ENCODE measurements around the gene SYNE4. TPM values are rescaled to one million over a fixed set of nuclear protein-coding genes. Genes with fewer than 3 reads are reported as not detected.
"Not testable (repeated sequence)": the region's sequence is repeated elsewhere in the genome, so short reads cannot be mapped to it uniquely, and the experiment has no call there.

SYNE4 gene
- polyA plus RNA-seq, 1 experiment: 0.16 TPM

DNA sequence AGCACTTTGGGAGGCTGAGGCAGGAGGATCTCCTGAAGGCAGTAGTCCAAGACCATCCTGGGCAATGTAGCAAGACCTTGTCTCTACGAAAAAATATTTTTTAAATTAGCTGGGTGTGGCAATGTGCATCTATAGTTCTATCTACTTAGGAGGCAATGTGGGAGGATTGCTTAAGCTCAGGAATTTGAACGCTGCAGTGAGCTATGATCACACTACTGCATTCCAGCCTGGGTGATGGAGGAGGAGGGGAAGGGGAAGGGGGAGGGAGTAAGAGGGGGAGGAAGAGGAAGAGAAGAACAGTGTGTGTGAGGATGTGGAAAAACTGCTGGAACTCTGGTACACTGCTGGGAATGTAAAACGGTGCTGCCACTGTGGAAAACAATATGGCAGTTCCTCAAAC, 33.2 kb upstream of the SYNE4 start:
- ChIA-PET POLR2A (interaction anchor here (1.1 kb wide), 1 partner anchor 28 kb away, joined by 12 read pairs; the partner anchor contains the start of gene ALKBH6), CTCF (interaction anchor here (0.7 to 1.3 kb wide), 5 partner anchors 9 to 86 kb away, joined by 3 to 7 read pairs (median 3); partner anchors contain the start of genes CLIP3 and THAP8)
- DNase-seq (ENCODE audit: low read depth): peak; percentile 71
- H3K27me3 ChIP-seq (ENCODE audit: control insufficient read depth, insufficient read depth, low read length): no peaks in the 10 kb centered on the region
- no peak overlapping the region for H3K4me3 ChIP-seq (ENCODE audit: low read depth, low read length)
- TF ChIP-seq CTCF (IDR thresholded peaks at IDR 0.05; ENCODE audit: insufficient read depth, low read depth, low read length): no peak
- H3K36me3 ChIP-seq (ENCODE audit: control insufficient read depth, insufficient read depth, low read length): peaks cover 1% of the 10 kb centered on the region

DNA sequence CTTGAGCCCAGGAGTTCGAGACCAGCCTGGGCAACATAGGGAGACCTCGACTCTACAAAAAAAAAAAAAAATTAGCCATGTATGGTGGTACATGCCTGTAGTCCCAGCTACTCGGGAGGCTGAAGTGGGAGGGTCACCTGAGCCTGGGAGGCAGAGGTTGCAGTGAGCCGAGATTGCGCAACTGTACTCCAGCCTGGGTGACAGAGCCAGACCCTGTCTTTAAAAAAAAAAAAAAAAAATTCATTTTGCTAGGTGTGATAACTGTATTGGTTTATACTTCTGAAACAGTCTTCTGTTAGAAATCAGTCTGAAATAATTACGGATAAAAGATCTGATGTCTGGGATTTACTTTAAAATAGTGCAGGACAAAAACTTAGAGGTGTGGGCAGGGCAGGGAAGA, 32.5 kb upstream of the SYNE4 start:
- DNase-seq (ENCODE audit: low read depth); H3K4me3 ChIP-seq (ENCODE audit: low read depth, low read length); H3K27me3 ChIP-seq (ENCODE audit: control insufficient read depth, insufficient read depth, low read length); H3K36me3 ChIP-seq (ENCODE audit: control insufficient read depth, insufficient read depth, low read length): not testable (repeated sequence)
- ChIA-PET POLR2A (interaction anchor here (1.1 kb wide), 1 partner anchor 27 kb away, joined by 12 read pairs; the partner anchor contains the start of gene ALKBH6), CTCF (interaction anchor here (1.3 kb wide), 1 partner anchor 87 kb away, joined by 4 read pairs; no protein-coding TSS in a partner anchor)

DNA sequence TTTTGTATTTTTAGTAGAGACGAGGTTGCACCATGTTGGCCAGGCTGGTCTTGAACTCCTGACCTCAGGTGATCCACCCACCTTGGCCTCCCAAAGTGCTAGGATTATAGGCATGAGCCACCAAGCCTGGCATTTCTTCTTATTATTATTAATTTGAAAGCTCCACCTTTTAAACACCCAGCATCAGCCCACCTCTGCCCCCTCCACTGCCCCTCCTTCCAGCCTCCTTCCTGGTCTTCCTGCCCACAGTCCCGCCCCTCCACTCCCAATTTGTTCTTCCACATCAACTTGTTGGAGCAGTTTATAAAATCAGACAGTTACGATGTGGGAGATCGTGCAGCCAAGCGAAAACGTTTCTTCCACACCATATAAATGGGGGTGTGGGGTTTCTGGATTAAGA, 31.9 kb upstream of the SYNE4 start:
- ChIA-PET POLR2A (no interaction called here), CTCF (no interaction called here)
- TF ChIP-seq CTCF (IDR thresholded peaks at IDR 0.05; ENCODE audit: insufficient read depth, low read depth, low read length): no peak
- peaks cover 1% of the 10 kb centered on the region for H3K36me3 ChIP-seq (ENCODE audit: control insufficient read depth, insufficient read depth, low read length)
- no peak overlapping the region for H3K4me3 ChIP-seq (ENCODE audit: low read depth, low read length)
- H3K27me3 ChIP-seq (ENCODE audit: control insufficient read depth, insufficient read depth, low read length): no peaks in the 10 kb centered on the region
- DNase-seq (ENCODE audit: low read depth): no peak

GRCh38 chr19:36032251-36033104, 23.9 kb upstream of the SYNE4 start, which contains the start of gene CLIP3:
TSS of gene CLIP3 (minus strand) at chr19:36032873. CDS start at chr19:36032357, 516 bp downstream.
- peaks cover 3% of the 10 kb centered on the region; the same call in 1 of the 2 replicates for H3K36me3 ChIP-seq (ENCODE audit: control insufficient read depth, insufficient read depth, low read length)
- TF ChIP-seq CTCF (IDR thresholded peaks at IDR 0.05; ENCODE audit: insufficient read depth, low read depth, low read length): 0 out of 2 replicates have a peak, but pooled peaks have one; percentile 10
- DNase-seq (ENCODE audit: low read depth): no peak
- peak within 1 kb of the TSS; percentile 99 for H3K4me3 ChIP-seq (ENCODE audit: low read depth, low read length)
- ChIA-PET POLR2A (no interaction called here), CTCF (interaction anchor here (2.2 kb wide), 1 partner anchor 10 kb away, joined by 7 read pairs; no protein-coding TSS in a partner anchor)
- H3K27me3 ChIP-seq (ENCODE audit: control insufficient read depth, insufficient read depth, low read length): no peaks in the 10 kb centered on the region

- ChIA-PET CTCF (interaction anchor here (2.2 kb wide), 1 partner anchor 11 kb away, joined by 7 read pairs; no protein-coding TSS in a partner anchor), POLR2A (no interaction called here)
- Histone ChIP-seq H3K4me3 (ENCODE audit: low read depth, low read length) (no peak overlapping the region), H3K36me3 (ENCODE audit: control insufficient read depth, insufficient read depth, low read length) (peaks cover 13% of the 10 kb centered on the region), H3K27me3 (ENCODE audit: control insufficient read depth, insufficient read depth, low read length) (no peaks in the 10 kb centered on the region)
- TF ChIP-seq CTCF (IDR thresholded peaks at IDR 0.05; ENCODE audit: insufficient read depth, low read depth, low read length): no peak
- DNase-seq (ENCODE audit: low read depth): no peak
Observed at GRCh38 chr19:36031308-36031707, 22.7 kb upstream of the SYNE4 start.
